ENCODE measurements around the gene CFD.
A peak's percentile ranks its signal among the peaks of the same experiment; 100 is the strongest.
"Not testable (repeated sequence)": the region's sequence is repeated elsewhere in the genome, so short reads cannot be mapped to it uniquely, and the experiment has no call there.

The CFD gene

DNA sequence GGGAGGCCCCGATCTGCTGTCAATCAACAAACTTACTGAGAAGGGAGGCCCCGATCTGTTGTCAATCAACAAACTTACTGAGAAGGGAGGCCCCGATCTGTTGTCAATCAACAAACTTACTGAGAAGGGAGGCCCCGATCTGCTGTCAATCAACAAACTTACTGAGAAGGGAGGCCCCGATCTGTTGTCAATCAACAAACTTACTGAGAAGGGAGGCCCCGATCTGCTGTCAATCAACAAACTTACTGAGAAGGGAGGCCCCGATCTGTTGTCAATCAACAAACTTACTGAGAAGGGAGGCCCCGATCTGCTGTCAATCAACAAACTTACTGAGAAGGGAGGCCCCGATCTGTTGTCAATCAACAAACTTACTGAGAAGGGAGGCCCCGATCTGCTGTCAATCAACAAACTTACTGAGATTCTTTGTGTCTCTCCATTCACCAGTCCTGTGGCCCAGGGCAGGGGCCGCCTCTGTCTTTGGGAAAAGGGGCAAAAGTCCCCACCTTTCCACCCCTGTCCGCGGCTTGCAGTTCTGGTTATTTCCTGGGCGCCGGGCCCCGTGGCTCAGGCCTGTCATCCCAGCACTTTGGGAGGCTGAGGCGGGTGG, 5.7 kb upstream of the CFD start:
- not testable (repeated sequence) for DNase-seq

DNA sequence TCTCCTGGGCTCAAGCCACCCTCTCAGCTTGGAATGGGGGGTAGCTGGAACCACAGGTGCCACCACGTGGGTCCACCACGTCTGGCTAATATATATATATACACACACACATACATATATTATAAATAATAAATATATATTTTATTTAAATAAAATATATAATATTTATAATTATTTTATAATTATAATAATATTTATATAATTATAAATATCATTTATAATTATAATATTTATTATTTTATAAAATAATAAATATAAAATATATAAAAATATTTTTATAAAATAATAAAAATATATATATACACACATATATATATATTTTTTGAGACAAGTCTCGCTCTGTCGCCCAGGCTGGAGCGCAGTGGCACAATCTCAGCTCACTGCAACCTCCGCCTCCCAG, 4.9 kb upstream of the CFD start:
- no peak for DNase-seq

DNA sequence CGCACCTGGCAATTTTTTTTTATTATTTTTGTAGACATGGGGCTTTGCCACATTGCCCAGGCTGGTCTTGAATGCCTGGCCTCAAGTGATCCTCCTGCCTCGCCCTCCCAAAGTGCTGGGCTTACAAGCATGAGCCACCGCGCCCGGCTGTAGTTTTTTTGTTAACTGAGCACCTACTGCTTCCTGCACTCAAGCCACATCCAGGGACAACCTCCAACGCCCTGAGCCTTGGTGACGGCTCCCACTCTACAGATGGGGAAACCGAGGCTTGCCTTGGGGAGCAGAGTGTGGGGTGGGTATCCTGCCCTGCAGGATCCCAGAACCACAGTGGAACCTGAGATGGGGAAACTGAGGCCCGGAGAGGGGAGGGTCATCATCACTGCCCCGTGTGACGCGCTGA, 4.3 kb upstream of the CFD start:
- DNase-seq: no peak

DNA sequence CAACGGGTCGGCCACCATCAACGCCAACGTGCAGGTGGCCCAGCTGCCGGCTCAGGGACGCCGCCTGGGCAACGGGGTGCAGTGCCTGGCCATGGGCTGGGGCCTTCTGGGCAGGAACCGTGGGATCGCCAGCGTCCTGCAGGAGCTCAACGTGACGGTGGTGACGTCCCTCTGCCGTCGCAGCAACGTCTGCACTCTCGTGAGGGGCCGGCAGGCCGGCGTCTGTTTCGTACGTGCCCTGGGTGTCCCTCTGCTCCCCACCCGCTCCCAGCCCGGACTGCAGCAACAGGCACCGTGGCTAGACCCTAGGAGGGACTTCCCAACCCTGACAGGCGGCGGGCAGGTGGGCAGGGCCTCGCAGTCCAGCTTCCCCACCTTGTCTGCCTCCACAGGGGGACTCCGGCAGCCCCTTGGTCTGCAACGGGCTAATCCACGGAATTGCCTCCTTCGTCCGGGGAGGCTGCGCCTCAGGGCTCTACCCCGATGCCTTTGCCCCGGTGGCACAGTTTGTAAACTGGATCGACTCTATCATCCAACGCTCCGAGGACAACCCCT, 3.8 kb upstream of the CFD start:
- no peak for DNase-seq

DNA sequence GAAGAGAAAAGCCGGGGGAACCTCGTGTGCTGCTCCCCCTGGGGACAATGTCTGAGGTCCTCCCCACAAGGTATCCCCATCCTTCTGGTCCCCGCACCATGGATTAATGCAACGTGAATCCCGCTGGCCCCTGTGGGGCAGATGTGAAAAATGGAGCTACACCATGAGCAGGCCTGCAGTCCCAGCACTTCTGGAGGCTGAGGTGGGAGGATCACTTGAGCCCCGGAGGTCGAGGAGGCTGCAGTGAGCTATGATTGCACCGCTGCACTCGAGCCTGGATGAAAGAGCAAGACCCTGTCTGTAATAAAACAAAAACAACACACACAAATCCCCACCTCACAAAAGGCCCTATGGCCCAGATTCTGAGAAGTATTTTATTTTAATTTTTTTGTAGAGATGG, 1.2 kb upstream of the CFD start:
- no peak for DNase-seq

DNA sequence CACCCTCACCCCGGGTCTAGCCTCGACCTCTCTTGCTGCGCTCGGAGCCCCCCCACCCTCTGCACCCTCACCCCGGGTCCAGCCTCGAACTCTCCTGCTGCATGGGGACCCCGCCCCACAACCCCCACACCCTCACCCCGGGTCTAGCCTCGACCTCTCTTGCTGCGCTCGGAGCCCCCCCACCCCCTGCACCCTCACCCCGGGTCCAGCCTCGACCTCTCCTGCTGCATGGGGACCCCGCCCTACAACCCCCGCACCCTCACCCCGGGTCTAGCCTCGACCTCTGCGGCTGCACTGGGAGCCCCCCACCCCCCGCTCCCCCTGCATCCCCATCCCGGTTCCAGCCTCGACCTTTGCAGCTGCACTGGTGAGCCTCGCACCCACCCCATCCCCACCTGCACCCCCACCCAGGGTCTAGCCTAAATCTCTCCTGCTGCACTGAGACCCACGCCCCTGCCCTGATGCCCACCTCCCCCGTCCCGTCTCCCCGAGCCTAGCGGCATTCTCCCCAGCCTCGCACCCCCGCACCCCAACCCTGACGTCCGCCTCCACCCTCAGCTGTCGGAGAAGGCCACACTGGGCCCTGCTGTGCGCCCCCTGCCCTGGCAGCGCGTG, 1.8 kb downstream of the CFD start:
- no peak for DNase-seq

DNA sequence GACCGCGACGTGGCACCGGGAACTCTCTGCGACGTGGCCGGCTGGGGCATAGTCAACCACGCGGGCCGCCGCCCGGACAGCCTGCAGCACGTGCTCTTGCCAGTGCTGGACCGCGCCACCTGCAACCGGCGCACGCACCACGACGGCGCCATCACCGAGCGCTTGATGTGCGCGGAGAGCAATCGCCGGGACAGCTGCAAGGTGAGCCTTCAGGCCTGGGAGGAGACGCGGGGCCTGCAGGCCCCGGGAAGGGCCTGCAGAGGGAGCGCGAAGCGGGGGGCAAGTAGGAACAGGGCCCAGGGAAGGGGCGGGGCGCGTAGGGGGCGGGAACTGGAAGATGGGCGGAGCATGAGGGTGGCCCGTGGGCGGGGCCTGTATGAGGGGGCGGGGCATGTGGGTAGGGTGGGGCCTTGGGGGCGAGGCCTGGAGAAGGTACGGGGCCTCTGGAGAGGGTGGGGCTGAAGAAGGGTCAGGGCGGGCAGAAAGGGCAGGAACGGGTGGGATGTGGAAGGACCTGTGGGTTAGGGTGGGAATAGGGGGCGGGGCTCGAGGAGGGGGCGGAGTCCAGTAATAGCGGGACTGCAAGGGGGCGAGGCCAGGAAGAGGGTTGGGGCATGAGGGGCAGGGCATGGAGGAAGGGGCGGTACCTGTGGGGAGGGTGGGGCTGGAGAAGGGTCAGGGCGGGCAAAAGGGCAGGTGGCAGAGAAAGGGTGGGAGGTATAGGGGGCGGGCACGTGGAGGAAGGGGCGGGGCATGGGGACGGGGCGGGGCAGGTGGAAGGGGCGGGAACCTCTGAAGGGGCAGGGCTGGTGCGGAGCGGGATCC, 2.5 kb downstream of the CFD start:
- DNase-seq: peak; percentile 64

DNA sequence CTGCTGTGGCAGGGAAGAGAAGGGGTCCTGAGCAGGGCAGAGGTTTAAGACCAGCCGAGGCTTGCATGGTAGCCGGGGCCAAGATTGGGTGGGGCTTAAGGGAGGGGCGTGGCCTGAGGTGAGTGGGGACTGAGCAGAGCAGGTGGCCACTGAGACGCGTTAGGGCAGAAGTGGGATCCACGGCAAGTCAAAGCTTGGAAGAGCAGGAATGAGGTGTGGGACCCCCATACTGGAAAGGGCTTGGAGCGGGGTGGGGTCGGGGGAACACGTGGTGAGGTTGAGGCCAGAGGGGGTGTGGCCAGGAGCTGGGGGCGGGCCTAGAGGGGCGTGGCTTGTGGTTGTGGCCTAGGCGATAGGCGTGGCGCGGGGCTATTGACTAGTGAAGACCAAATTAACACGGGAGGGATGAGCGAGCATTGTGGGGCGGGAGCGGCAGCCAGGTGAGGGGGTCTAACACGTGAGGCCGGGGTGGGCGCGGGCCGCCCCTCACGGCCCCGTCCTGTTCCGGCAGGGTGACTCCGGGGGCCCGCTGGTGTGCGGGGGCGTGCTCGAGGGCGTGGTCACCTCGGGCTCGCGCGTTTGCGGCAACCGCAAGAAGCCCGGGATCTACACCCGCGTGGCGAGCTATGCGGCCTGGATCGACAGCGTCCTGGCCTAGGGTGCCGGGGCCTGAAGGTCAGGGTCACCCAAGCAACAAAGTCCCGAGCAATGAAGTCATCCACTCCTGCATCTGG, 3.3 kb downstream of the CFD start:
- DNase-seq: no peak

DNA sequence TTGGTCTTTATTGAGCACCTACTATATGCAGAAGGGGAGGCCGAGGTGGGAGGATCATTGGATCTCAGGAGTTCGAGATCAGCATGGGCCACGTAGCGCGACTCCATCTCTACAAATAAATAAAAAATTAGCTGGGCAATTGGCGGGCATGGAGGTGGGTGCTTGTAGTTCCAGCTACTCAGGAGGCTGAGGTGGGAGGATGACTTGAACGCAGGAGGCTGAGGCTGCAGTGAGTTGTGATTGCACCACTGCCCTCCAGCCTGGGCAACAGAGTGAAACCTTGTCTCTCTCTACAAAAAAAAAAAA, 3.8 kb downstream of the CFD start:
- DNase-seq: no peak

DNA sequence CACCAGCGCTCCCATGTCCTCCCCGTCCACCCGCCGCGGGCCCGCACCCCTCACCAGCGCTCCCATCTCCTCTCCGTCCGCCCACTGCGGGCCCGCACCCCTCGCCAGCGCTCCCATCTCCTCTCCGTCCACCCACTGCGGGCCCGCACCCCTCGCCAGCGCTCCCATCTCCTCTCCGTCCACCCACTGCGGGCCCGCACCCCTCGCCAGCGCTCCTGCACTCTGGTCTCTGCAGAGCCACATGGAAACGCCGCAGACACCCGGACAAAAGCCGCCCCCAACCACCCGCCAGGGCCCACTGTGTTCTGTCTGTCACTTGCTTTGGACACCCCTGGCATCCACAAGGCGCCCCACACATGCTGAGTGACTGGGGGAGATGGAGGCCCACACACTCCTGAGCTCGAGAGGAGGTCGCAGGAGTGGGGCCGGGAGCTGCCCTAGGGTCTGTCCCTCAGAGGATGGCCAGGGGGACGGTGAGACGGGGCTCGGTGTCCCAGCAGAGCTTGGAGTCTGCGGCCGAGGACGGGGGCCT, 7.4 kb downstream of the CFD start:
- no peak for DNase-seq

DNA sequence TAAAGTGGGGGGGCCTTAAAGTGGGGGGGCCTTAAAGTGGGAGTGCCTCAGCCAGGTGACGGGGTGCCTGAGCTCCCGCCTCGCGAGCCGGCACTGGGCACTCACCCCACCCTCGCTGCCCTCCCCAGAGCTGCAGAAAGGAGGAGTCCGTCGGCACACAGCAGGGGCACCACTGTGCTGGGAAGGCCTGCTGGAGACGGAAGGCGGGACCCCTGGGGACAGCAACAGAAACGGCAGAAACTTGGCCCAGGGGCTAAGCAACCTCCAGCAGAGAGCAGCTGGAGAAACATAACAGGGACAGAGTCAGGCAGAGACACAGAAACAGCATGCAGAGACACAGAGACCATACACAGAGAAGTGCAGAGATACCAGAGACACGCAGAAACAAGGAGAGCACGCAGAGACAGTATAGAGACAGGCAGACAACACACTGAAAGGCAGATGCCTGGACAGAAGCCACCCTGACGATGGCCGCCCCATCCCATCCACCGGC, 7.9 kb downstream of the CFD start:
- no peak for DNase-seq

DNA sequence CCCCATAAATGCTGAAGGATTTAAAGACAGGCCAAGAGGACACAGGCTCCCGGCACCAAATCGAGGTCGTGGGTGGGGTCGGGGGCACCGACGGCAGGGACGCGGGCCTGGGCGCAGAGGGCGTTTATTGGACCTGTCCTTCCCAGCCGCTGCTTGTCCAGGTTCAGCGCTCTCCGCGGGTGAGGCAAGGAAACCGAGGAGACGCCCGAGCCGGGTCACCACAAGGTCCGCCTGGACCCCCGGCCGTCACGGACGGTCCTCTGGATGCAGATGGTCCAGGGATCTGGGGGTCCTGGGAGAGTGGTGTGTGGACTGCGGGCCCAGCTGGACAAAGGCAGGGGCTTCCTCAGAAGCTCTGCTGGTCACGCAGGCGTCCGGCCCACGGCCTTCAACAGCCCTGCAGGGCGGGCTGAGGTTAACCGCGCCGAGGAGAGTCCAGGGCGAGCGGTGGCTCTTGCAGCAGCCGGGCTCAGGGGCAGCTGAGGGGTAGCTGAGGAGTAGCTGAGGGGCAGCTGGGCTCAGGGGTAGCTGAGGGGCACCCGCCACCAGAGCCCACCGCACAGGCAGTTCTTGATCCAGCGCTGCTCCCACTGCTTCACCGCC, 8.5 kb downstream of the CFD start:
- no peak for DNase-seq

DNA sequence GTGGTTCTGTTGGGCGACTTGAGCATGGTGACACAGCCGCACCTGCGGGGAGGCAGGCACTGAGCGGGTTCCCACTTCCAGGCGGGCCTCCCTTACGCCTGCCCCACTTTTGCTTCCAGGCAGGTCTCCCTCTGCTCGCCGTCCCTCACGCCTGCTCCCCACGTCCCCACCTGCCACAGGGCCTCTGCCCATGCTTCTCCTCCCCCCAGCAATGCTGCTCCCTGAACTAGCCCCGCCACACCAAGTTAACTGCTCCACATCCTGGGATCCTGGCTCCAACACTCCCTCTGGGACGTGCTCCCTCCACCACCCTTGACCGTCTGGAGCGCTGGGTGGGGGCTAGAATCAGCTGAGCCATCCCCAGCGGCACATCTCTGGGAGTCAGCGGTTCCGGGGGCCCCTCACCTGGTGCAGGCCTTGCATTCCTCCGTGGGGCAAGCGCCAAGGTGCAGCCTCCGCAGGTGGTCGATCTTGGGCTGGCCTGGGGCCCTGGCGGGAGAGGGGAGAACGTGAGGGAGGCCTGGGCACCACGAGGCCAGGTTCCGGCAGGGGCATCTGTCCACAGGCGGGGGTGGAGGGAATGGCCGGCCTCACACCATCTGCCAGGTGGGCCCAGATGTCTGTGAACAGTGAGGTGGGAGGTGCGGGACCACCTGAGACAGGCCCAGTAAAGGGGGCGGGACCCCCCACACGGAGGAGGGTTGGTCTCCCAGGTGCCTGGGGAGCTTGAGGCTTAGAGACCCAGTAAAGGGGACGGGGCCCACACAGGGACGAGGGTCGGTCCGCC, 9.2 kb downstream of the CFD start:
- no peak for DNase-seq

DNA sequence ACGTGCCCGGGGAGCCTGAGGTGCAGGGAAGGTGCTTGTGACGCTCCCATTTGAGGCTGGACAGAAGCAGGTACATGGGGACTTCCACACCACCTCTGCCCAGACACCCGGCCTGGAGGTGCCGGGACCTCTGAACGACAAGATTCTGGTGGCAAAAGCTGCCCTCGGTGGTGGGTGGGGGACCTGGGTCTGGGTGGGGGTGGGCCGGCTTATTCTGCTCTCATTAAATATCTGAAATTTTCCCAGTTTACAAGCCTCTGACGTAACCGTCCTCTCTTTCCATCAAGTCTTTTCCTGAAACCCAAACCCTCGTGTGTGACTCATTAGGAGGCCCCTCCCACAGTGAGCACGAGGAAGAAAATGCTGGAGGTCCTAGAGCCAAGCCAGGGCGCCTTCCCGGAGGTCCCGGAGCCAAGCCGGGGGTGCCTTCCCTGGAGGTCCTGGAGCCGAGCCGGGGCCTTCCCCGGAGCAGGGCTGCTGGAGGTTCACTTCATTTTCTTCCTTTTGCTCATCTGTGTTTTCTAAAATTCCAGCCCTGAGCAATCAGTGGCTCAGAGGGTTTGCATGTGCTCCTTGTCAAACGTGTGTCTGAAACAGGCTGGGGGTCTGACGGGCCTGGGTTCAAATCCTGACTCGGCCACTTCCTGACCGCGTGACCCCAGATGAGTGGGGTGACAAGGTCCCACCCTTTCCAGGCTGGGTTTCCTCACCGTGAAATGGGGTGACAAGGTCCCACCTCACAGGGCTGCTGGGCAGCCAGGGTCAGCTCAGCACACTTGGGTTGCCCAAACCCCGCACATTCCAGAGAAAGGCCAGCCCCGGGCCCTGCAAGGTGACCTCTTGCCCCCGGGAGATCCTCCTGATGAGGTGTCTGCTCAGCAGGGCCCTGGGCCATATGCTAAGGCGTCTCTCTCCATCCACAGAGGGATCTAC, 10.0 kb downstream of the CFD start:
- DNase-seq: no peak

DNA sequence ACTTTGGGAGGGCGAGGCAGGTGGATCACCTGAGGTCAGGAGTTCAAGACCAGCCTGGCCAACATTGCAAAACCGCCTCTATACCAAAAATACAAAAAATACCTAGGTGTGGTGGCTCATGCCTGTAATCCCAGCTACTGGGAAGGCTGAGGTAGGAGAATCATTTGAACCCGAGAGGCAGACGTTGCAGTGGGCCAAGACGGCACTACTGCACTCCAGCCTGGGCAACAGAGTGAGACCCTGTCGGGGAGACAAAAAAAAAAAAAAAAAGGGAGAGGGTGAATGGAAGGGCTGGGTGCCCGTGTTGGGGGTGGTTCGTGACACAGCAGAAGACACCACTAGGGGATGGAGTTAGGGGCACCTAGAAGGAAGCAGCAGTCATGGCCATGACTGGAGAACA, 10.8 kb downstream of the CFD start:
- DNase-seq: no peak

DNA sequence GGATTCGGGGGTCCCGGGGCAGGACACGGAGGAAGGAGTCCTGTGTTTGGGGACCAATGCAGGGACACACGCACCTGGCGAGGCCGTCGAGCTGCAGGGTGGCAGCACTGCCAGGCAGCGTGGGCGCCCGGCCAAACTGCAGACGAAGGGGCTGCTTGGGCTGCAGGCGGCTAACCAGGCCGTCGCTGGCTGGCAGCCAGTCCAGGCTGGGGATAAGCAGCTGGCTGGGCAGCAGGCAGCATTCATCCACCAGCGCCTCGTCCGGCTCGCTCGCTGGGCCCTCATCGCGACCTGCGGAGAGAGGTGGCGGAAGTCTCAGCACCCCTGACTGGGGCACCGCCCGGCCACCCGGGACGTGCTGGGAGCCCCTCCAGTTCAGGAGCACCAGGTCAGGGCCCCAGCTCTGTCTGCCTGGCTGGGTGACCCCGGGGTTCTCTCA, 11.5 kb downstream of the CFD start:
- peak; percentile 74 for DNase-seq

DNA sequence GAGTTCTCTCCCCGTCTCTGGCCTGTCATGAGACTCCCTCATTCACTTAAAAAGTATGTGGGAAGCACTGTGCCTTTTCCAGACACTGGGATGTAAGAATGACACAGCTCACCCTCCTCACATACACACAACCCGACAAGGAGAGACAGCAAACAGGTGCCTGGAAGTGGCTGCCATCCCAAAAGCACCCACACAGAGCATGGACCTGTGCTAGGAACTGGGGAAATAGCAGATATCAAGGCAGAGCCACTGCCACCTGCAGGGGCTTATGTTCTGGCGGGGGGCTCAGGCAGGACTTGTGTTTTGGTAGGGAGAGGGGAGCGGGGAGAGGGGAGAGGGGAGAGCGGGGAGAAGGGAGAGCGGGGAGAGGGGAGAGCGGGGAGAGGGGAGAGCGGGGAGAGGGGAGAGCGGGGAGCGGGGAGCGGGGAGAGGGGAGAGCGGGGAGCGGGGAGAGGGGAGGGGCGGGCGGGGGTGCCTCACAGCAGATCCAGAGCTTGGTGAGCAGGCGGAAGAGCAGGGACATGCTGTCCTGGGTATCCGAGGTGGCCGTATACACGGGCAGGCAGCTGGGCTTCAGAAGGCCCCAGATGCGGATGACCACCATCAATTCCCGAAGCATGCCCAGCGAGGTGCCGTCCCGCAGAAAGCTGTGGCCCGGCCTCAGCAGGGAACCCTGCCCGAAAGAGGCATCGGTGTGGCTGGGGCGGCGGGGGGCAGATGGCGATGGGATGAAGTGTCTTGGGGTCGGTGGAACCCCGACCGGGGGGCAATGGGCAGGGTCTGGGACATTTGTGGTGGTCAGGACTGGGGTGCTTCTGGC, 12.2 kb downstream of the CFD start:
- DNase-seq: no peak

DNA sequence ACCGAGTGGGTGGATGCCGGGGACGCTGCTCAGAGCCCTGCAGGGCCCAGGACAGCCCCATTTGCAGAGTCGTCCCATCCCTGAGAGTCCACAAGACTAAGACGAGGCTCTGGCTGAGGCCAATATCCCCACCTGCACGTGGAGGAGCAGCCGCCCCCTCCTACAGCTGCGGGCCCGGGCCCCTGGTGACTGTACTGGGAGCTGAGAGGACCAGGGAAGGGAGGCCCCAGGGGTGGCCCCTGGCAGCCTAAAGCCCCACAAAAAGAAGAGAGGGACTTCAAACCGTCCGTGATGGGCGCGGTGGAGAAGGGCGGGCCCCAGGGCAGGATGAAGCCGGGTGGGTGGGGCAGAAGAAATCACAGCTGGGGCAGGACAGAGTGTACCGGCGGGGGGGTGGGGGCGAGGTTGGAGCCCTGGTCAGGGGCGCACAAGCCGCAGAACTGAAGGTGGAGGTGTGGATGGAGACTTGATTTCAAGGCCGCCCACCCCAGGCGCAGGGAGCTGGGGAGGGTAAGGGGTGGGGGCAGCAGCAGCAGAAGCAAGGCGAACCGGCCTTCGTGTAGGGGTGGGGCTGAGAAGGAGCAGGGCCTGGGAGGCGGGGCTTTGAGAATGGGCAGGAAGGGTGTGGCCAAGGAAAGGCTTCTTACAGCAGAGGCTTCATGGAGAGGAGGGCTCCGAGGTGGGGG, 12.9 kb downstream of the CFD start:
- no peak for DNase-seq

DNA sequence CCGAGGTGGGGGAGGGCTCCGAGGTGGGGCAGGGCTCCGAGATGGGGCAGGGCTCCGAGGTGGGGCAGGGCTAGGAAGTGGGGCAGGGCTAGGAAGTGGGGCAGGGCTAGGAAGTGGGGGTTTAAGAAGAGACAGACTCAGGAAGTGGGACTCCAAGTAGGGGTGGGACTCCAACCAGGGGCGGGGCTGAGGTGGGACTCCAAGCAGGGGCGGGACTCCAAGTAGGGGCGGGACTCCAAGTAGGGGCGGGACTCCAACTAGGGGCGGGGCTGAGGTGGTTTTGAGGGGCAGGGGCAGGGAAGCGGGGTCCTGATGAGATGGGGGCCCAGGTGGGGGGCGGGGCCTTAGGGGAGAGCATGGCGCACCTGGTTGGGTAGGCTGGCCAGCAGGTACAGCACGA, 13.6 kb downstream of the CFD start:
- no peak for DNase-seq

Measured in NCI-H774 (cell line).